Frontal cortex (tissue), 4 donors: ENCODE data around the gene ANKRD29. TPM values are rescaled to one million over a fixed set of nuclear protein-coding genes. Genes with fewer than 3 reads are reported as not detected.
"Not testable (repeated sequence)": the region's sequence is repeated elsewhere in the genome, so short reads cannot be mapped to it uniquely, and the experiment has no call there.

ENCODE experiments used
- DNase-seq, 2 donors: peaks; one replicate each; pipeline ENCODE4 v3.0.0; 2012; ENCODE audit warnings: low spot score in 2 of 2
- FAIRE-seq: peaks from 2 replicates; lab custom pipeline; 2012; peaks lifted over from hg19 to GRCh38; lab: Jason Lieb, UNC
- small RNA-seq: library from RNA; depleted of rRNA; stranded (forward); fragments of <200 nt; gene quantifications from one replicate; pipeline ENCODE3, GENCODE V24; 2014
- total RNA-seq: library from RNA; depleted of rRNA; stranded (reverse); fragments of >200 nt; gene quantifications from one replicate; pipeline ENCODE4 v1.2.3, GENCODE V29; 2014
- donor health status: control.
- donor health status: control.
- donor health status: control.

ANKRD29 gene
- total RNA-seq, 1 donor from 2014 or later, result 2.4 TPM

DNA sequence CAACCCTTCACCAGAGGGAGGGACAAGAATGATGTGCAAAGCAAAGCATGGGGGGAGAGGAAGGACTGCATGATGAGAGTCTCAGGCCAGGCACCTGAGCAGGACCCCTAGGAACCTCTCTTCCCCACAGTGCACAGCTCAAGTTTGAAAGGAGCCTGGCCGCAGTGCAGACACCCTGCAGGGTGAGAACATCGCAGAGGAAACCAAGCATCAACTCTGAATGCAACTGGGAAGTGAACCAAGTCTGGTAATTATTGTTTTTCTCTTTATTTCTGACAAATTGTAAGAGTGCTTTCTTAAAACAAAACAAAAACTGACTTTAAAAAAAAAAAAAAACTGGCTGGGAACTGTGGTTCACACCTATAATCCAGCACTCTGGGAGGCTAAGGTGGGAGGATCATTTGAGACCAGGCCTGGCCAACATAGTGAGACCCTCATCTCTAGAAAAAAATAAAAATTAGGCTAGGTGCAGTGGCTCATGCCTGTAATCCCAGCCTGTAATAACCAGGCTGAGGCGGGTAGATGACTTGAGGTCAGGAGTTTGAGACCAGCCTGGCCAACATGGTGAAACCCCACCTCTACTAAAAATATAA lies 91.7 kb downstream of the ANKRD29 start:
- no peak for FAIRE-seq
- DNase-seq, result no peak

DNA sequence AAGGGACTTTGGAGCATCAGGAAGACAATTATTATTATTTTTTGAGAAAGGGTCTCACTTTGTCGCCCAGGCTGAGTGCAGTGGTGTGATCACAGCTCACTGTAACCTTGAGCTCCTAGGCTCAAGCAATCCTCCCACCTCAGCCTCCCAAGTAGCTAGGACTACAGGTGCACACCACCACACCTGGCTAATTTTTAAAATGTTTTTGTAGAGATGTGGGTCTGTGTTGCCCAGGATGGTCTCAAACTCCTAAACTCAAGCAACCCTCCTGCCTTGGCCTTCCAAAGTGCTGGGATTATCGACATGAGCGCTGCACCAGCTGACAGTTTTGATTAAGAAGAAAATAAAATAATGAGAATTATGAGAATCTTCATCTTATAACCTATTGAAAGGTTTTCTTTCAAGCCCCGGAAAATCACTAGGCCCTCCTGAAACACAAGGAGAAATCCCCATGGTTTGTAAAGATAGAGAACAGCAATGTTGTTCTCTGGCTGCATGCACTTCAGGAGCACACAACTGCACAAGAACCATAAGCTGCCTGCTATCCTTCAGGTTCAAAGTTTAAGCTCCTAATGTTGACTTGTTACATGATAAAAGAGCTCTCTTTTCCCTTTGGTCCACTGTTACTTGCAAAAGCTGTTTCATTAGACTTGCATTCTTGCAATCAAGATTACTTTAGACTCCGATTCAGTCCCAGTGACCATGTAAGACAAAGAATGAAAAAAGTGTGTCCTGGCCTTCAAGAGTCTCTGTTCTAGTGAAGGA lies 93.2 kb downstream of the ANKRD29 start:
- FAIRE-seq (no peak), DNase-seq (no peak)

DNA sequence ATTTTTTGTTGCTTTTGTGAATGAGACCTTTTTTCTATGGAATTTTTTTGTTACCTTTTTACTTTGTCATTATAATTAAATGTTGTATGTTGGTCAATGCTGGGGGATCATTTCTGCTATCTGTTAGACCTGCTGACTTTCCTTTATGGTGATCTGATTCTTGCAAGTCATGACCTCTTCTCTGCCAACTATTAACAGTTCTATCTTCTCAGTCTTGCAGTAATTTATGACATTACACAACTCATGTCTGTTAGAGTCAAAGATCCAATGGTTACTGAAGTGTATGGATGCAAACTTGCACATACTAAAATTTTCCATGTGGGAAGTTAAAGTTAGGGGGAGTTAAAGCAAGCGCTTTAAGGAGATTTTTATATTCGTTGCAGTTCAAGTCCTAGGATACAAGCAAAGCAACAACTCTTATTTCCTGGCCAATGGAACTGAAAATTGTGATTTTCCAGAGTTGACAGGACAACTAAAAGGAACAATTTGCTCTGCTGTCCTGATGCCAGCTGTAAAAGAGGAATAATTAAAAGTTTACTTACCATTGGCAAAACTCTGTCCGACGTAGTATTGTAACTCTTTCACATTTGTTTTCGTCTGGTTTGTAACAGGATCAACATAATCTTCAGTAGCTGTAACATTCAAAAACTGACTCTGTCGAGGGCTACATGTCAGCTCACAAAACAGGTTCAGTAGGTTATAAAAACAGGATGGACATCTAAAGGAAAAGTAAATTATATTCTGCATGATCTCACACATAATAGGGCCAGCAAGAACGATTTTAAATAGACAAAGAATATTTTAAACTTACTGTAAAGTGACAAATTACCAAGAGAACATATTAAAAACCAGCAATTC lies 94.2 kb downstream of the ANKRD29 start:
- FAIRE-seq, result no peak
- DNase-seq, result no peak

GRCh38 chr18:23567671-23568070 lies 95.0 kb downstream of the ANKRD29 start:
- FAIRE-seq (no peak), DNase-seq (no peak)

GRCh38 chr18:23565916-23566547 lies 96.7 kb downstream of the ANKRD29 start:
- FAIRE-seq (no peak), DNase-seq (no peak)

DNA sequence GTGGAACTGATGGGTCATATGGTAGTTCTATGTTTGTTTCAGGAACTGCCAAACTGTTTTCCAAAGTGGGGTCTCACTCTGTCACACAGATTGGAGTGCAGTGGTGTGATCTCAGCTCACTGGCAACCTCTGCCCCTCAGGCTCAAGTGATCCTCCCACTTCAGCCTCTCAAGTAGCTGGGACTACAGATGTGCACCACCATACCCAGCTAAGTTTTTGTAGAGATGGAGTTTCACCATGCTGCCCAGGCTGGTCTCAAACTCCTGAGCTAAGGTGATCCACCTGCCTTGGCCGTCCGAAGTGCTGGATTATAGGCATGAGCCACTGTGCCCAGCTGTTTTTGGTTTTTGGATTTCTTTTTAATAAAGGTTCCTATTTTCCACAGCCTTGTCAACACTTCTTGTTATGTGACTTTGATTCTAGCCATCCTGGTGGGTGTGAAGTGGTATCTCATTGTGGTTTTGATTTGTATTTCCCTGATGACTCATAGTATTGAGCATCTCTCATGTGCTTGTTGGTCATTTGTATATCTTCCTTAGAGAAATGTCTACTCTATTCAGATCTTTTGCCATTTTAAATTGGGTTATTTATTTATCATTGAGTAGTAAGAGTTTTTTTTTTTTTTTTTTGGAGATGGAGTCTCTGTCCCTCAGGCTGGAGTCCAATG lies 99.2 kb downstream of the ANKRD29 start:
- DNase-seq (no peak), FAIRE-seq (no peak)

GRCh38 chr18:23560186-23560585 lies 102.5 kb downstream of the ANKRD29 start:
- FAIRE-seq (no peak), DNase-seq (peak in 1 of 2 donors; percentile 49)

- DNase-seq, FAIRE-seq: not testable (repeated sequence)
These were observed 105.2 kb downstream of the ANKRD29 start for GRCh38 chr18:23557511-23557910.

DNA sequence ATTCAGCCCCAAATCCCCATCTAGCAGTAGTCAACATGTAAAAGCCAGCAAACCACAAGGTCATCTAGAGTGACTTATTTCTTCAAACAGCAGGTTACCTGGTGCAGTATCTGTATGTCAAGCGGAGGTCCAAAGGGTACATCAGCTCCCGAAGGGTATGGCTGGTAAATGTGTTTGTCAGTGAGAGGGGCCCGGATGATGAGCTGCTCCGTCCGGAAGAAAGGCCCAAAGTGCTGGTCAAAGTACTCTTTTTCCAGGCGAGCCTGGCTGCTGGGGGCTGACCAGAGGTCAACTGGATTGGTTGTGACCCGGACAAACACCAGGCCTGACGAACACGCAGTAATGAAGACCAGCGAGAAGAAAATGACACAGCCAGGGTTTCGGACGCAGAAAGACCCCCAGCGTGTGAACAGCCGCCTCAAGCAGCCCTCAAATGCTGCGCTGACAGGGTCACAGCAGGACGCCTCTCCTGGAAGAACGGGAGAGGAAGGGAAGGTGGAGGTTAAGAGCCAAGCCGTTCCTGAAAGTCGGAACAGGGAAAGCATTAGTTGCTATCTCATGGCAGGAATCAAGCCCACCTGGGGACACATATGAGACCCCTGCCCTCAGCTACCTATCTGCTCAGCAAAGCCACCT lies 106.4 kb downstream of the ANKRD29 start:
- DNase-seq (no peak), FAIRE-seq (no peak)

- DNase-seq (no peak), FAIRE-seq (no peak)
These were observed 108.8 kb downstream of the ANKRD29 start for GRCh38 chr18:23553887-23554286.

DNA sequence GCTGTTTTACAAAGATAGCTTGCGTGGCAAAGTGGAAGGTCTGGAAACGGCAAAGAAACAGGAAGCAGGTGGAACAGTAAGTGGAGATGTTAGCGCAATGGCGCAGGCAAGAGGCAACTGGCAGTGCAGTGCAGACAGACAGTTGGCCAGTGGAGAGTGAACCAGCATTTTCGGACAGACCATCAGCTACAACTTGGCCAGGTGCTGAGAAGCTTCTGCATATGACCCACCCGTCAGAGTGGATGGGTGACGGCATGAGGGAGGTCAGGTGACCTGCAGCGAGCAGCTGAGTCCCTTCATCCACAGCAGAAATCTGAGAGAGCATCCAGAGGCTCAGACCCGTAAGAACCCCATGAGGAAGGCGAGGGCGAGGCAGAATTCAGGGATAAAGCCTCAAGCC lies 110.2 kb downstream of the ANKRD29 start:
- no peak for FAIRE-seq
- DNase-seq, result no peak

DNA sequence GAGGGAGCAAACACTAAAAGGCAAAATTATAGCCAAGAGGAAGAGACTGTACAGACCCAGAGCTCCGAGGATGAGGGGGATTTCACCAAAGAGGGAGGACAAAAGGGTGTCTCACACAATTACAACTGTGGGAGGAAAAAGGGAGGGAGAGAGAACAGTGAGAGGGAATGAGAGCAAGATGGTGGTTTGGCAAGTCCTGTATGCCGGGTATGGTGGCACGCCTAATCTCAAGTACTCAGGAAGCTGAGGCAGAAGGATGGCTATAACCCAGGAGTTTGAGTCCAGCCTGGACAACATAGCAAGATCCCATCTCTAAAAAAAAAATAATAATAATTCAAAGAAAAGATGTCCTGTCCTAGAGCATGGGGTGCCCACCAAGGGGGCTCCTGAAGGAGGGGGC lies 110.7 kb downstream of the ANKRD29 start:
- no peak for FAIRE-seq
- no peak for DNase-seq

- DNase-seq, result no peak
These were observed 111.8 kb downstream of the ANKRD29 start for GRCh38 chr18:23550898-23551297.

More at GRCh38 chr18:23550898-23551297, 111.8 kb downstream of the ANKRD29 start:
- no peak for FAIRE-seq

Small RNA genes lying within 50 kb of the gene (small RNA-seq; reads per million reads assigned to genes)
- not detected for gene RF00019

Other genes starting within 250 kb of the ANKRD29 start
- gene RIOK3, start 209.6 kb downstream of the ANKRD29 start, total RNA-seq, result 66.0 TPM
- 44.8 TPM for gene RMC1, start 159.4 kb downstream of the ANKRD29 start, total RNA-seq
- gene NPC1, start 76.4 kb downstream of the ANKRD29 start, total RNA-seq, result 30.2 TPM
- 1.2 TPM for gene LAMA3, start 26.5 kb upstream of the ANKRD29 start, total RNA-seq